H9 (cell line): ENCODE data around the gene SELENOF. TPM values are rescaled to one million over a fixed set of nuclear protein-coding genes. Genes with fewer than 3 reads are reported as not detected.
A peak's percentile ranks its signal among the peaks of the same experiment; 100 is the strongest.

ENCODE experiments used
- DNase-seq: peaks from one replicate; pipeline ENCODE4 v3.0.0-alpha.2; 2017
- H2AFZ ChIP-seq: one replicate; pipeline ENCODE4 v1.6.1; 2013; ENCODE audit warnings: mild to moderate bottlenecking, low read length, control low read depth, moderate library complexity
- H2AK5ac ChIP-seq: 2 replicates; pipeline ENCODE4 v1.6.1; 2013; ENCODE audit warnings: low read length, control low read depth, mixed read lengths; ENCODE audit not compliant: insufficient read length
- H2BK120ac ChIP-seq: one replicate; pipeline ENCODE4 v1.6.1; 2013; ENCODE audit warnings: low read depth, mild to moderate bottlenecking, low read length, control low read depth, inconsistent platforms; ENCODE audit not compliant: poor library complexity, severe bottlenecking
- H2BK12ac ChIP-seq: 2 replicates; pipeline ENCODE4 v1.6.1; 2013; ENCODE audit warnings: low read length, control low read depth, mixed read lengths, low read depth; ENCODE audit not compliant: insufficient read length
- H2BK15ac ChIP-seq: 2 replicates; pipeline ENCODE4 v1.6.1; 2013; ENCODE audit warnings: low read depth, low read length, control low read depth
- H2BK20ac ChIP-seq: one replicate; pipeline ENCODE4 v1.6.1; 2013; ENCODE audit warnings: low read depth, mild to moderate bottlenecking, low read length, control low read depth, inconsistent platforms; ENCODE audit not compliant: poor library complexity, severe bottlenecking
- H2BK5ac ChIP-seq: 2 replicates; pipeline ENCODE4 v1.6.1; 2013; ENCODE audit warnings: low read length, control low read depth, mixed read lengths; ENCODE audit not compliant: insufficient read length
- H3K14ac ChIP-seq: 2 replicates; pipeline ENCODE4 v1.6.1; 2013; ENCODE audit warnings: low read length, control low read depth; ENCODE audit not compliant: insufficient read depth
- H3K18ac ChIP-seq: 2 replicates; pipeline ENCODE4 v1.6.1; 2013; ENCODE audit warnings: low read depth, mild to moderate bottlenecking, mixed read lengths, low read length, control low read depth; ENCODE audit not compliant: insufficient read length
- H3K23ac ChIP-seq: 2 replicates; pipeline ENCODE4 v1.6.1; 2013; ENCODE audit warnings: low read length, control low read depth, mixed read lengths, low read depth; ENCODE audit not compliant: insufficient read length
- H3K23me2 ChIP-seq: 2 replicates; pipeline ENCODE4 v1.6.1; 2013; ENCODE audit warnings: low read depth, mild to moderate bottlenecking, mixed read lengths, low read length, control low read depth; ENCODE audit not compliant: insufficient read length, poor library complexity, severe bottlenecking
- H3K27ac ChIP-seq: 2 replicates; pipeline ENCODE4 v1.5.1; 2013; ENCODE audit warnings: low read length, control low read depth, mixed read lengths, low read depth; ENCODE audit not compliant: insufficient read length
- H3K27me3 ChIP-seq: 2 replicates; pipeline ENCODE4 v1.6.1; 2013; ENCODE audit warnings: low read length, control low read depth, inconsistent platforms; ENCODE audit not compliant: insufficient read depth
- H3K4ac ChIP-seq: 2 replicates; pipeline ENCODE4 v1.6.1; 2013; ENCODE audit warnings: low read depth, mild to moderate bottlenecking, control low read depth, inconsistent platforms, low read length, moderate library complexity
- H3K4me1 ChIP-seq: 2 replicates; pipeline ENCODE4 v1.6.1; 2013; ENCODE audit warnings: low read length, control low read depth, inconsistent platforms; ENCODE audit not compliant: insufficient read depth
- H3K4me2 ChIP-seq: 2 replicates; pipeline ENCODE4 v1.6.1; 2013; ENCODE audit warnings: low read length, control low read depth, mixed read lengths; ENCODE audit not compliant: insufficient read length, insufficient read depth
- H3K56ac ChIP-seq: 2 replicates; pipeline ENCODE4 v1.6.1; 2013; ENCODE audit warnings: low read depth, mild to moderate bottlenecking, mixed read lengths, low read length, control low read depth; ENCODE audit not compliant: insufficient read length
- H3K79me1 ChIP-seq: 2 replicates; pipeline ENCODE4 v1.6.1; 2013; ENCODE audit warnings: low read depth, mild to moderate bottlenecking, moderate library complexity, low read length, control low read depth, inconsistent platforms; ENCODE audit not compliant: insufficient read depth, poor library complexity, severe bottlenecking
- H3K79me2 ChIP-seq: 2 replicates; pipeline ENCODE4 v1.6.1; 2013; ENCODE audit warnings: low read length, control low read depth, inconsistent platforms; ENCODE audit not compliant: insufficient read depth
- H3K9ac ChIP-seq: 2 replicates; pipeline ENCODE4 v1.6.1; 2013; ENCODE audit warnings: low read length, control low read depth, mixed read lengths; ENCODE audit not compliant: insufficient read length; ENCODE audit errors: extremely low read depth
- H3K9me3 ChIP-seq: one replicate; pipeline ENCODE4 v1.6.1; 2013; ENCODE audit warnings: low read depth, low read length, inconsistent platforms; ENCODE audit not compliant: control insufficient read depth
- H3T11ph ChIP-seq: one replicate; pipeline ENCODE4 v1.6.1; 2013; ENCODE audit warnings: mild to moderate bottlenecking, low read length, control low read depth, inconsistent platforms
- H4K20me1 ChIP-seq: one replicate; pipeline ENCODE4 v1.6.1; 2013; ENCODE audit not compliant: control insufficient read depth, insufficient read length, insufficient read depth
- H4K5ac ChIP-seq: 2 replicates; pipeline ENCODE4 v1.6.1; 2013; ENCODE audit warnings: low read depth, mild to moderate bottlenecking, mixed read lengths, low read length, control low read depth; ENCODE audit not compliant: insufficient read length
- H4K8ac ChIP-seq: replicated peaks from 2 replicates; pipeline ENCODE4 v1.6.1; 2013; ENCODE audit warnings: low read length, control low read depth, mixed read lengths, low read depth; ENCODE audit not compliant: insufficient read length
- H4K91ac ChIP-seq: 2 replicates; pipeline ENCODE4 v1.6.1; 2013; ENCODE audit warnings: low read depth, mild to moderate bottlenecking, moderate library complexity, mixed read lengths, low read length, control low read depth; ENCODE audit not compliant: insufficient read length
- H3K27ac Mint-ChIP-seq, 3 experiments: 2 replicates in 2 of 3; 3 replicates in 1 of 3; pipeline ENCODE4 v1.8.0; 2020 to 2021; ENCODE audit warnings: mixed read lengths in 3 of 3, mild to moderate bottlenecking in 1 of 3, moderate library complexity in 1 of 3
- H3K27me3 Mint-ChIP-seq: 2 replicates; pipeline ENCODE4 v1.8.0; 2021; ENCODE audit warnings: low read depth, mild to moderate bottlenecking, moderate library complexity, mixed read lengths
- H3K36me3 Mint-ChIP-seq, 3 experiments: 2 replicates in 2 of 3; 3 replicates in 1 of 3; pipeline ENCODE4 v1.8.0; 2020 to 2021; ENCODE audit warnings: low read depth in 3 of 3, mixed read lengths in 3 of 3; ENCODE audit not compliant: insufficient read depth in 1 of 3
- H3K4me1 Mint-ChIP-seq, 2 experiments: 2 replicates each; pipeline ENCODE4 v1.8.0; 2020; ENCODE audit warnings: mixed read lengths in 2 of 2
- H3K4me3 Mint-ChIP-seq, 2 experiments: 2 replicates in 1 of 2; 3 replicates in 1 of 2; pipeline ENCODE4 v1.8.0; 2020 to 2021; ENCODE audit warnings: mild to moderate bottlenecking in 2 of 2, mixed read lengths in 2 of 2, moderate library complexity in 1 of 2
- H3K9me3 Mint-ChIP-seq, 2 experiments: 2 replicates in 1 of 2; 3 replicates in 1 of 2; pipeline ENCODE4 v1.8.0; 2020; ENCODE audit warnings: mild to moderate bottlenecking in 2 of 2, mixed read lengths in 2 of 2, moderate library complexity in 1 of 2
- WGBS: extraction: QIAGEN DNeasy Blood & Tissue Kit; methylation state at CpG from one replicate; pipeline ENCODE4 v1.1.7; 2013; ENCODE audit warnings: missing lambda C conversion rate, low lambda C conversion rate, mixed read lengths; ENCODE audit not compliant: insufficient read length; ENCODE audit errors: extremely low coverage; 5-methylcytosine and 5-hydroxymethylcytosine counted together
- total RNA-seq: library from RNA; stranded (reverse); gene quantifications from 2 replicates; pipeline ENCODE4 v1.2.1, GENCODE V29; 2021
- TF ChIP-seq, protein P1 (sequence below): fragments of 200-600 bp; sonication (generic); conservative IDR thresholded peaks from 3 replicates; pipeline ENCODE4 v1.8.0; 2021; ENCODE audit warnings: antibody characterized with exemption, mild to moderate bottlenecking

Gene SELENOF
- total RNA-seq, 1 experiment from 2014 or later, result 143 TPM

DNA sequence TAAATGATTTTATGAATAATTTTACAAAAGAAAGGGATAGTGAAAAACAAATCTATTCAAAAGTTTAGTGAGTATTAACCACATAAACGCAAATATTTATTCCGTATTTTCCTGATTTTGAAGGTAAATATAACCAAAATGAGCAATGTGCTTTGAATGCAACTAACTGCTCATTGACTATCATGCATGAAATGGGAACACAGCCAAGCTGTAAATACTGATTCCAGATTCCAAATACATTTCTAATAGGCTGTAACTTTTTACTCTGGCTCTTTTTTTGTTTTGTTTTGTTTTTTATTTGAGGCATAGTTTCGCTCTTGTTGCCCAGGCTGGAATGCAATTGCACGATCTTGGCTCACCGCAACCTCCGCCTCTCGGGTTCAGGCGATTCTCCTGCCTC is 41.8 kb downstream of the SELENOF start:
- Histone ChIP-seq H3K14ac (no peak overlapping the region), H4K91ac (no peak overlapping the region), H3K18ac (no peak overlapping the region), H2BK12ac (no peak overlapping the region), H2BK5ac (no peak overlapping the region), H3K4me2 (no peak overlapping the region), H3K4me1 (no peaks in the 10 kb centered on the region), H2BK15ac (no peak overlapping the region), H4K20me1 (no peaks in the 10 kb centered on the region), H3K27ac (no peak overlapping the region), H2BK20ac (no peak overlapping the region), H3K23me2 (no peaks in the 10 kb centered on the region), H2AK5ac (no peak overlapping the region), H3K4ac (no peak overlapping the region), H2BK120ac (no peak overlapping the region), H4K5ac (no peak overlapping the region), H3K27me3 (no peaks in the 10 kb centered on the region), H3K79me1 (no peaks in the 10 kb centered on the region), H3K9ac (no peak overlapping the region), H2AFZ (no peak overlapping the region), H3K56ac (no peak overlapping the region), H3K23ac (no peak overlapping the region), H4K8ac (no peak overlapping the region), H3T11ph (no peak overlapping the region), H3K79me2 (no peaks in the 10 kb centered on the region), H3K9me3 (no peaks in the 10 kb centered on the region)
- Mint-ChIP-seq H3K27me3 (no peaks in the 10 kb centered on the region), H3K36me3 (peaks cover 7 to 19% (median 18%) of the 10 kb centered on the region in 3 experiments; a peak in 6 of 7 replicates), H3K4me1 (peaks cover 12% of the 10 kb centered on the region in 2 experiments), H3K4me3 (no peak overlapping the region), H3K9me3 (no peaks in the 10 kb centered on the region; a peak in 1 of 5 replicates), H3K27ac (peak overlapping the region in 1 of 3 experiments; percentile 93; a peak in 1 of 7 replicates)
- WGBS, result no CpG with 5 or more reads among the region's 8 CpGs
- TF ChIP-seq, protein P1, sequence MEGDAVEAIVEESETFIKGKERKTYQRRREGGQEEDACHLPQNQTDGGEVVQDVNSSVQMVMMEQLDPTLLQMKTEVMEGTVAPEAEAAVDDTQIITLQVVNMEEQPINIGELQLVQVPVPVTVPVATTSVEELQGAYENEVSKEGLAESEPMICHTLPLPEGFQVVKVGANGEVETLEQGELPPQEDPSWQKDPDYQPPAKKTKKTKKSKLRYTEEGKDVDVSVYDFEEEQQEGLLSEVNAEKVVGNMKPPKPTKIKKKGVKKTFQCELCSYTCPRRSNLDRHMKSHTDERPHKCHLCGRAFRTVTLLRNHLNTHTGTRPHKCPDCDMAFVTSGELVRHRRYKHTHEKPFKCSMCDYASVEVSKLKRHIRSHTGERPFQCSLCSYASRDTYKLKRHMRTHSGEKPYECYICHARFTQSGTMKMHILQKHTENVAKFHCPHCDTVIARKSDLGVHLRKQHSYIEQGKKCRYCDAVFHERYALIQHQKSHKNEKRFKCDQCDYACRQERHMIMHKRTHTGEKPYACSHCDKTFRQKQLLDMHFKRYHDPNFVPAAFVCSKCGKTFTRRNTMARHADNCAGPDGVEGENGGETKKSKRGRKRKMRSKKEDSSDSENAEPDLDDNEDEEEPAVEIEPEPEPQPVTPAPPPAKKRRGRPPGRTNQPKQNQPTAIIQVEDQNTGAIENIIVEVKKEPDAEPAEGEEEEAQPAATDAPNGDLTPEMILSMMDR, result no peak
- no peak for DNase-seq
